Measurements from ENCODE around the gene ENSA. TPM values are rescaled to one million over a fixed set of nuclear protein-coding genes. Genes with fewer than 3 reads are reported as not detected.

ENSA gene
- total and polyA plus RNA-seq, 2 donors (not counting 3 experiments of a cell fraction or from before 2014, with no cell fraction given), result 32.4 to 155 TPM

DNA sequence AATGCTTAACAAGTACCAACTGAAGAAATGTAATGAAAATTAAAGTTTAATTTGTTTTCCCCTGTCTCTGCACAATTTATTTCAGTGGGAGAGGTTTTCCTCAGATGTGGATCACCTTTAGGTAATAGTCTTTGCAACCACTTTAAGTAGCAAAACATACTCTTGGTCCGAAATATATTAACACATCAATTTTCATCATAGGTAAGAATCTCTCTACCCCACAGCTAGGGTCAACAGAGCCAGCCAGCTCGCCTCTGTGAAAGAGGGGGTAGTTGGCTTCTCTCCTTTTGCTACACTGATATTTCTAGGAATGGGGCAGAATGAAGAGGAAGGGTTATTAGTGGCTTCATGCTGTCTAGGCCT lies 25.2 kb downstream of the ENSA start:
- DNase-seq (ENCODE audit: low read depth, low spot score) (no peak), FAIRE-seq (no peak)
- BruUV-seq (replicated peaks), result TSS peak; percentile 98
- peak overlapping the region; percentile 85 for H3K9ac ChIP-seq (replicated peaks; ENCODE audit: extremely low read depth, insufficient read depth, low read length)
- no peaks in the 10 kb centered on the region for H4K20me1 ChIP-seq (replicated peaks; ENCODE audit: control insufficient read depth, extremely low read depth, insufficient read depth, low read length)
- peaks cover 17% of the 10 kb centered on the region for H3K4me1 ChIP-seq (ENCODE audit: control insufficient read depth, extremely low read depth, insufficient read depth, low read length)
- no peak overlapping the region for H3K4me3 ChIP-seq (replicated peaks in 1 of 3; ENCODE audit: insufficient read depth in 1 of 3, low read depth in 1 of 3, low read length in 3 of 3)
- H3K36me3 ChIP-seq (ENCODE audit: control insufficient read depth in 2 of 2, extremely low read depth in 1 of 2, insufficient read depth in 2 of 2, low read length in 2 of 2), result no peaks in the 10 kb centered on the region
- ChIA-PET CTCF (interaction anchor here (1.3 to 2.8 kb wide), 3 partner anchors 17 to 44 kb away, joined by 8 to 20 read pairs (median 13); partner anchors contain the start of gene MCL1), POLR2A (interaction anchor here (1.9 kb wide), 1 partner anchor 25 kb away, joined by 13 read pairs; the partner anchor contains the start of gene MCL1)
- no peak for TF ChIP-seq GATA2 (IDR thresholded peaks at IDR 0.05; ENCODE audit: insufficient read depth, insufficient read length, low read depth, low read length)
- TF ChIP-seq, protein P1, sequence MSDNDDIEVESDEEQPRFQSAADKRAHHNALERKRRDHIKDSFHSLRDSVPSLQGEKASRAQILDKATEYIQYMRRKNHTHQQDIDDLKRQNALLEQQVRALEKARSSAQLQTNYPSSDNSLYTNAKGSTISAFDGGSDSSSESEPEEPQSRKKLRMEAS (IDR thresholded peaks at IDR 0.05; ENCODE audit: insufficient read depth, insufficient read length), result no peak
- no peak for TF ChIP-seq POLR2AphosphoS5 (IDR thresholded peaks at IDR 0.05; ENCODE audit: insufficient read depth, low read depth, low read length)
- no peak for TF ChIP-seq JUN (IDR thresholded peaks at IDR 0.05; ENCODE audit: borderline replicate concordance, insufficient read depth, insufficient read length, low read depth)
- TF ChIP-seq MYC (IDR thresholded peaks at IDR 0.05; ENCODE audit: low read depth, low read length), result no peak
- TF ChIP-seq, protein P2, sequence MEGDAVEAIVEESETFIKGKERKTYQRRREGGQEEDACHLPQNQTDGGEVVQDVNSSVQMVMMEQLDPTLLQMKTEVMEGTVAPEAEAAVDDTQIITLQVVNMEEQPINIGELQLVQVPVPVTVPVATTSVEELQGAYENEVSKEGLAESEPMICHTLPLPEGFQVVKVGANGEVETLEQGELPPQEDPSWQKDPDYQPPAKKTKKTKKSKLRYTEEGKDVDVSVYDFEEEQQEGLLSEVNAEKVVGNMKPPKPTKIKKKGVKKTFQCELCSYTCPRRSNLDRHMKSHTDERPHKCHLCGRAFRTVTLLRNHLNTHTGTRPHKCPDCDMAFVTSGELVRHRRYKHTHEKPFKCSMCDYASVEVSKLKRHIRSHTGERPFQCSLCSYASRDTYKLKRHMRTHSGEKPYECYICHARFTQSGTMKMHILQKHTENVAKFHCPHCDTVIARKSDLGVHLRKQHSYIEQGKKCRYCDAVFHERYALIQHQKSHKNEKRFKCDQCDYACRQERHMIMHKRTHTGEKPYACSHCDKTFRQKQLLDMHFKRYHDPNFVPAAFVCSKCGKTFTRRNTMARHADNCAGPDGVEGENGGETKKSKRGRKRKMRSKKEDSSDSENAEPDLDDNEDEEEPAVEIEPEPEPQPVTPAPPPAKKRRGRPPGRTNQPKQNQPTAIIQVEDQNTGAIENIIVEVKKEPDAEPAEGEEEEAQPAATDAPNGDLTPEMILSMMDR (IDR thresholded peaks at IDR 0.05; ENCODE audit: extremely low read depth in 1 of 2, insufficient read depth in 1 of 2, low read depth in 1 of 2, low read length in 2 of 2), result no peak
- no peak for TF ChIP-seq FOS (IDR thresholded peaks at IDR 0.05; ENCODE audit: borderline replicate concordance, insufficient read depth, low read length)
- no peak for TF ChIP-seq EZH2 (IDR thresholded peaks at IDR 0.05; ENCODE audit: borderline replicate concordance, low read depth, low read length, severe bottlenecking)
- TF ChIP-seq POLR2A (IDR thresholded peaks at IDR 0.05; ENCODE audit: low read depth, low read length), result no peak
- H3K9me1 ChIP-seq (replicated peaks; ENCODE audit: control insufficient read depth, extremely low read depth, insufficient read depth, low read length), result no peaks in the 10 kb centered on the region
- no peaks in the 10 kb centered on the region for H3K27me3 ChIP-seq (ENCODE audit: control insufficient read depth in 2 of 2, insufficient read depth in 2 of 2, low read length in 2 of 2)
- H3K4me2 ChIP-seq (ENCODE audit: insufficient read depth, low read length), result peak overlapping the region; percentile 43
- no peak overlapping the region for H2AFZ ChIP-seq (ENCODE audit: low read depth, low read length)
- intact Hi-C loops (cut with micrococcal nuclease) (loop anchor here (1.0 kb wide), 2 partner anchors 9 to 25 kb away; partner anchors contain the start of gene MCL1), dilution Hi-C loops (cut with MboI; ENCODE audit: extremely low pct_ligation_motif_present, low sequenced_read_pairs) (no loop called here)
- peak overlapping the region; percentile 100 for H3K27ac ChIP-seq (ENCODE audit: insufficient read depth, low read depth, low read length)
- H3K9me3 ChIP-seq (replicated peaks; ENCODE audit: control insufficient read depth, insufficient read depth, low read length), result no peaks in the 10 kb centered on the region
- H3K79me2 ChIP-seq (ENCODE audit: control insufficient read depth, insufficient read depth, low read length), result no peaks in the 10 kb centered on the region
